ENCODE data around the gene MED9.

GRCh38 chr17:17494499-17494869, 17.7 kb downstream of the MED9 start:
- TF ChIP-seq POLR2A (IDR thresholded peaks at IDR 0.05; ENCODE audit: low read depth, low read length), result no peak
- TF ChIP-seq CTCF (IDR thresholded peaks at IDR 0.05; ENCODE audit: extremely low read depth in 1 of 2, insufficient read depth in 1 of 2, low read depth in 1 of 2, low read length in 2 of 2), result no peak
- TF ChIP-seq POLR2AphosphoS5 (IDR thresholded peaks at IDR 0.05; ENCODE audit: insufficient read depth, low read depth, low read length), result no peak
- no peak for TF ChIP-seq MYC (IDR thresholded peaks at IDR 0.05; ENCODE audit: low read depth, low read length)
- no peak for TF ChIP-seq JUN (IDR thresholded peaks at IDR 0.05; ENCODE audit: borderline replicate concordance, insufficient read depth, insufficient read length, low read depth)

Data from endothelial cell of umbilical vein (primary cell).